WTC11 (cell line): Measurements from ENCODE around the gene PLA2G4A. TPM values are rescaled to one million over a fixed set of nuclear protein-coding genes. Genes with fewer than 3 reads are reported as not detected.

Experiments
- ATAC-seq: fragments of 200-7000 bp; cut with Tn5 transposase; 2 replicates; pipeline ENCODE4 v1.10.0; 2021; ENCODE audit warnings: mild to moderate bottlenecking, moderate library complexity
- CTCF ChIA-PET: fragments of 300-600 bp; sonication (Branson Sonifier 250); formaldehyde crosslinking; loops from one replicate; lab custom pipeline; 2021; ENCODE audit warnings: antibody characterized with exemption; lab: Charles Lee
- POLR2A ChIA-PET: fragments of 350-600 bp; sonication (Branson Sonifier 250); formaldehyde crosslinking; loops from one replicate; lab custom pipeline; 2021; ENCODE audit warnings: antibody characterized with exemption; lab: Charles Lee
- DNase-seq: peaks from one replicate; pipeline ENCODE4 v3.0.0; 2021; ENCODE audit warnings: low spot score
- H3K27ac Mint-ChIP-seq: 2 replicates; pipeline ENCODE4 v1.8.0; 2021; ENCODE audit warnings: mixed read lengths
- H3K27me3 Mint-ChIP-seq: 2 replicates; pipeline ENCODE4 v1.8.0; 2021; ENCODE audit warnings: low read depth, mild to moderate bottlenecking, moderate library complexity, mixed read lengths
- H3K36me3 Mint-ChIP-seq: 2 replicates; pipeline ENCODE4 v1.8.0; 2021; ENCODE audit warnings: mixed read lengths
- H3K4me1 Mint-ChIP-seq: 2 replicates; pipeline ENCODE4 v1.8.0; 2022; ENCODE audit warnings: mixed read lengths
- H3K4me3 Mint-ChIP-seq: 2 replicates; pipeline ENCODE4 v1.8.0; 2021; ENCODE audit warnings: mild to moderate bottlenecking, moderate library complexity, mixed read lengths
- H3K9me3 Mint-ChIP-seq: 2 replicates; pipeline ENCODE4 v1.8.0; 2021; ENCODE audit warnings: mixed read lengths
- CBFB ChIP-seq: sonication (generic); formaldehyde crosslinking; IDR thresholded peaks from 2 replicates; pipeline ENCODE4 v1.8.1; 2022; ENCODE audit warnings: mild to moderate bottlenecking, low read depth, missing genetic modification reagents
- CREB1 ChIP-seq: sonication (generic); formaldehyde crosslinking; IDR thresholded peaks from 2 replicates; pipeline ENCODE4 v1.8.0; 2023; ENCODE audit warnings: mild to moderate bottlenecking, missing genetic modification reagents
- CTCF ChIP-seq: fragments of 200-600 bp; IDR thresholded peaks from 2 replicates; pipeline ENCODE4 v1.8.0; 2022; ENCODE audit warnings: antibody characterized with exemption
- ELF4 ChIP-seq: sonication (generic); formaldehyde crosslinking; IDR thresholded peaks from 2 replicates; pipeline ENCODE4 v1.8.1; 2022; ENCODE audit warnings: low read depth, mild to moderate bottlenecking, moderate library complexity, missing genetic modification reagents
- EMX1 ChIP-seq: fragments of 250-450 bp; sonication (Bioruptor Pico); IDR thresholded peaks from 2 replicates; pipeline ENCODE4 v1.8.0; 2021; ENCODE audit warnings: mild to moderate bottlenecking
- FOXK1 ChIP-seq: sonication (generic); formaldehyde crosslinking; IDR thresholded peaks from 2 replicates; pipeline ENCODE4 v1.8.0; 2022; ENCODE audit warnings: mild to moderate bottlenecking, moderate library complexity, missing genetic modification reagents
- MLX ChIP-seq: sonication (generic); formaldehyde crosslinking; IDR thresholded peaks from 2 replicates; pipeline ENCODE4 v1.8.1; 2023; ENCODE audit warnings: mild to moderate bottlenecking, missing genetic modification reagents, moderate library complexity
- NFATC4 ChIP-seq: fragments of 250-450 bp; sonication (Bioruptor Pico); IDR thresholded peaks from 2 replicates; pipeline ENCODE4 v1.9.0; 2021; ENCODE audit warnings: mild to moderate bottlenecking
- NFE2L1 ChIP-seq: sonication (generic); formaldehyde crosslinking; IDR thresholded peaks from 2 replicates; pipeline ENCODE4 v1.8.1; 2023; ENCODE audit warnings: missing genetic modification reagents
- RELA ChIP-seq: sonication (generic); formaldehyde crosslinking; IDR thresholded peaks from 2 replicates; pipeline ENCODE4 v1.8.1; 2022; ENCODE audit warnings: missing genetic modification reagents, mild to moderate bottlenecking, borderline replicate concordance
- SMAD3 ChIP-seq: sonication (generic); formaldehyde crosslinking; IDR thresholded peaks from 2 replicates; pipeline ENCODE4 v1.8.0; 2022; ENCODE audit warnings: missing genetic modification reagents, mild to moderate bottlenecking, borderline replicate concordance
- ZNF263 ChIP-seq: sonication (generic); formaldehyde crosslinking; IDR thresholded peaks from 2 replicates; pipeline ENCODE4 v1.8.1; 2022; ENCODE audit warnings: low read depth, mild to moderate bottlenecking, moderate library complexity, missing genetic modification reagents
- ZNF416 ChIP-seq: fragments of 250-450 bp; sonication (Bioruptor Pico); IDR thresholded peaks from 2 replicates; pipeline ENCODE4 v1.9.0; 2021; ENCODE audit warnings: mild to moderate bottlenecking, inconsistent platforms
- ZNF423 ChIP-seq: fragments of 250-450 bp; sonication (Bioruptor Pico); IDR thresholded peaks from 2 replicates; pipeline ENCODE4 v2.1.2; 2022; ENCODE audit warnings: mild to moderate bottlenecking, moderate library complexity
- total RNA-seq: library from RNA; stranded (reverse); gene quantifications from 3 replicates; pipeline ENCODE4 v1.2.3, GENCODE V29; 2021
- TF ChIP-seq, protein P1 (sequence below): fragments of 250-450 bp; sonication (Bioruptor Pico); IDR thresholded peaks from 2 replicates; pipeline ENCODE4 v1.8.0; 2021; ENCODE audit warnings: mild to moderate bottlenecking
- TF ChIP-seq, protein P2 (sequence below): sonication (generic); formaldehyde crosslinking; IDR thresholded peaks from 2 replicates; pipeline ENCODE4 v1.8.0; 2023; ENCODE audit warnings: missing genetic modification reagents
- TF ChIP-seq, protein P3 (sequence below): sonication (generic); formaldehyde crosslinking; conservative IDR thresholded peaks from 2 replicates; pipeline ENCODE4 v1.8.1; 2023; ENCODE audit warnings: mild to moderate bottlenecking, low read depth, missing genetic modification reagents, moderate library complexity
- TF ChIP-seq, protein P4 (sequence below): sonication (generic); formaldehyde crosslinking; IDR thresholded peaks from 2 replicates; pipeline ENCODE4 v1.8.0; 2023; ENCODE audit warnings: missing genetic modification reagents, mild to moderate bottlenecking, borderline replicate concordance

PLA2G4A gene
- total RNA-seq, 1 experiment from 2014 or later = 1.3 TPM

- POLR2A ChIA-PET = no interaction called here
- H3K9me3 Mint-ChIP-seq = no peaks in the 10 kb centered on the region
- H3K4me3 Mint-ChIP-seq = no peak overlapping the region
- no peaks in the 10 kb centered on the region for H3K27me3 Mint-ChIP-seq
- no peak overlapping the region for H3K27ac Mint-ChIP-seq
- DNase-seq (no peak), ATAC-seq (no peak)
- no peak for TF ChIP-seq FOXK1 (CRISPR knock-in tag)
- TF ChIP-seq CREB1 (CRISPR knock-in tag) = no peak
- no peak for TF ChIP-seq ELF4 (CRISPR knock-in tag)
- TF ChIP-seq ZNF263 (CRISPR knock-in tag) = no peak
- no peak for TF ChIP-seq EMX1 (CRISPR knock-in tag)
- TF ChIP-seq ZNF416 (CRISPR knock-in tag) = no peak
- TF ChIP-seq NFE2L1 (CRISPR knock-in tag) = no peak
- TF ChIP-seq, protein P1, sequence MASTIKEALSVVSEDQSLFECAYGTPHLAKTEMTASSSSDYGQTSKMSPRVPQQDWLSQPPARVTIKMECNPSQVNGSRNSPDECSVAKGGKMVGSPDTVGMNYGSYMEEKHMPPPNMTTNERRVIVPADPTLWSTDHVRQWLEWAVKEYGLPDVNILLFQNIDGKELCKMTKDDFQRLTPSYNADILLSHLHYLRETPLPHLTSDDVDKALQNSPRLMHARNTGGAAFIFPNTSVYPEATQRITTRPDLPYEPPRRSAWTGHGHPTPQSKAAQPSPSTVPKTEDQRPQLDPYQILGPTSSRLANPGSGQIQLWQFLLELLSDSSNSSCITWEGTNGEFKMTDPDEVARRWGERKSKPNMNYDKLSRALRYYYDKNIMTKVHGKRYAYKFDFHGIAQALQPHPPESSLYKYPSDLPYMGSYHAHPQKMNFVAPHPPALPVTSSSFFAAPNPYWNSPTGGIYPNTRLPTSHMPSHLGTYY = no peak
- TF ChIP-seq, protein P2, sequence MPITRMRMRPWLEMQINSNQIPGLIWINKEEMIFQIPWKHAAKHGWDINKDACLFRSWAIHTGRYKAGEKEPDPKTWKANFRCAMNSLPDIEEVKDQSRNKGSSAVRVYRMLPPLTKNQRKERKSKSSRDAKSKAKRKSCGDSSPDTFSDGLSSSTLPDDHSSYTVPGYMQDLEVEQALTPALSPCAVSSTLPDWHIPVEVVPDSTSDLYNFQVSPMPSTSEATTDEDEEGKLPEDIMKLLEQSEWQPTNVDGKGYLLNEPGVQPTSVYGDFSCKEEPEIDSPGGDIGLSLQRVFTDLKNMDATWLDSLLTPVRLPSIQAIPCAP (CRISPR knock-in tag) = no peak
- no peak for TF ChIP-seq CTCF
- no peak for TF ChIP-seq MLX
- TF ChIP-seq, protein P3, sequence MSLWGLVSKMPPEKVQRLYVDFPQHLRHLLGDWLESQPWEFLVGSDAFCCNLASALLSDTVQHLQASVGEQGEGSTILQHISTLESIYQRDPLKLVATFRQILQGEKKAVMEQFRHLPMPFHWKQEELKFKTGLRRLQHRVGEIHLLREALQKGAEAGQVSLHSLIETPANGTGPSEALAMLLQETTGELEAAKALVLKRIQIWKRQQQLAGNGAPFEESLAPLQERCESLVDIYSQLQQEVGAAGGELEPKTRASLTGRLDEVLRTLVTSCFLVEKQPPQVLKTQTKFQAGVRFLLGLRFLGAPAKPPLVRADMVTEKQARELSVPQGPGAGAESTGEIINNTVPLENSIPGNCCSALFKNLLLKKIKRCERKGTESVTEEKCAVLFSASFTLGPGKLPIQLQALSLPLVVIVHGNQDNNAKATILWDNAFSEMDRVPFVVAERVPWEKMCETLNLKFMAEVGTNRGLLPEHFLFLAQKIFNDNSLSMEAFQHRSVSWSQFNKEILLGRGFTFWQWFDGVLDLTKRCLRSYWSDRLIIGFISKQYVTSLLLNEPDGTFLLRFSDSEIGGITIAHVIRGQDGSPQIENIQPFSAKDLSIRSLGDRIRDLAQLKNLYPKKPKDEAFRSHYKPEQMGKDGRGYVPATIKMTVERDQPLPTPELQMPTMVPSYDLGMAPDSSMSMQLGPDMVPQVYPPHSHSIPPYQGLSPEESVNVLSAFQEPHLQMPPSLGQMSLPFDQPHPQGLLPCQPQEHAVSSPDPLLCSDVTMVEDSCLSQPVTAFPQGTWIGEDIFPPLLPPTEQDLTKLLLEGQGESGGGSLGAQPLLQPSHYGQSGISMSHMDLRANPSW (CRISPR knock-in tag) = no peak
- TF ChIP-seq CBFB (CRISPR knock-in tag) = no peak
- no peak for TF ChIP-seq SMAD3 (CRISPR knock-in tag)
- TF ChIP-seq NFATC4 (CRISPR knock-in tag) = no peak
- no peak for TF ChIP-seq RELA
- TF ChIP-seq, protein P4, sequence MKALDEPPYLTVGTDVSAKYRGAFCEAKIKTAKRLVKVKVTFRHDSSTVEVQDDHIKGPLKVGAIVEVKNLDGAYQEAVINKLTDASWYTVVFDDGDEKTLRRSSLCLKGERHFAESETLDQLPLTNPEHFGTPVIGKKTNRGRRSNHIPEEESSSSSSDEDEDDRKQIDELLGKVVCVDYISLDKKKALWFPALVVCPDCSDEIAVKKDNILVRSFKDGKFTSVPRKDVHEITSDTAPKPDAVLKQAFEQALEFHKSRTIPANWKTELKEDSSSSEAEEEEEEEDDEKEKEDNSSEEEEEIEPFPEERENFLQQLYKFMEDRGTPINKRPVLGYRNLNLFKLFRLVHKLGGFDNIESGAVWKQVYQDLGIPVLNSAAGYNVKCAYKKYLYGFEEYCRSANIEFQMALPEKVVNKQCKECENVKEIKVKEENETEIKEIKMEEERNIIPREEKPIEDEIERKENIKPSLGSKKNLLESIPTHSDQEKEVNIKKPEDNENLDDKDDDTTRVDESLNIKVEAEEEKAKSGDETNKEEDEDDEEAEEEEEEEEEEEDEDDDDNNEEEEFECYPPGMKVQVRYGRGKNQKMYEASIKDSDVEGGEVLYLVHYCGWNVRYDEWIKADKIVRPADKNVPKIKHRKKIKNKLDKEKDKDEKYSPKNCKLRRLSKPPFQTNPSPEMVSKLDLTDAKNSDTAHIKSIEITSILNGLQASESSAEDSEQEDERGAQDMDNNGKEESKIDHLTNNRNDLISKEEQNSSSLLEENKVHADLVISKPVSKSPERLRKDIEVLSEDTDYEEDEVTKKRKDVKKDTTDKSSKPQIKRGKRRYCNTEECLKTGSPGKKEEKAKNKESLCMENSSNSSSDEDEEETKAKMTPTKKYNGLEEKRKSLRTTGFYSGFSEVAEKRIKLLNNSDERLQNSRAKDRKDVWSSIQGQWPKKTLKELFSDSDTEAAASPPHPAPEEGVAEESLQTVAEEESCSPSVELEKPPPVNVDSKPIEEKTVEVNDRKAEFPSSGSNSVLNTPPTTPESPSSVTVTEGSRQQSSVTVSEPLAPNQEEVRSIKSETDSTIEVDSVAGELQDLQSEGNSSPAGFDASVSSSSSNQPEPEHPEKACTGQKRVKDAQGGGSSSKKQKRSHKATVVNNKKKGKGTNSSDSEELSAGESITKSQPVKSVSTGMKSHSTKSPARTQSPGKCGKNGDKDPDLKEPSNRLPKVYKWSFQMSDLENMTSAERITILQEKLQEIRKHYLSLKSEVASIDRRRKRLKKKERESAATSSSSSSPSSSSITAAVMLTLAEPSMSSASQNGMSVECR (CRISPR knock-in tag) = no peak
- no peak for TF ChIP-seq ZNF423 (CRISPR knock-in tag)
- TF ChIP-seq, all 79 proteins: peak for 0
- Mint-ChIP-seq H3K36me3 (no peaks in the 10 kb centered on the region), H3K4me1 (no peaks in the 10 kb centered on the region)
- CTCF ChIA-PET = interaction anchor here (1.9 kb wide), 1 partner anchor 76 kb away, joined by 5 read pairs; no protein-coding TSS in a partner anchor
Measured at GRCh38 chr1:186798960-186799688, 29.6 kb upstream of the PLA2G4A start.
